Lower leg skin (tissue), 4 donors: ENCODE data around the gene ZYG11A. TPM values are rescaled to one million over a fixed set of nuclear protein-coding genes. Genes with fewer than 3 reads are reported as not detected.
"Not testable (repeated sequence)": the region's sequence is repeated elsewhere in the genome, so short reads cannot be mapped to it uniquely, and the experiment has no call there.

Experiments
- DNase-seq, 2 donors: peaks; one replicate each; pipeline ENCODE4 v3.0.0-alpha.2; 2019; ENCODE audit warnings: low spot score in 2 of 2
- H3K4me3 ChIP-seq: fragments of 200-600 bp; sonication (generic); 2 replicates; pipeline ENCODE4 v1.5.1; 2017; ENCODE audit warnings: mild to moderate bottlenecking, low read depth; ENCODE audit not compliant: poor library complexity, severe bottlenecking
- CTCF ChIP-seq, 3 donors: fragments of 450-650 bp; IDR thresholded peaks; one replicate each; pipeline ENCODE4 v1.5.1; 2016; ENCODE audit warnings: antibody characterized with exemption in 3 of 3, mild to moderate bottlenecking in 3 of 3, moderate library complexity in 2 of 3
- POLR2A ChIP-seq, 2 donors: fragments of 450-650 bp; IDR thresholded peaks; one replicate each; pipeline ENCODE4 v1.6.1; 2016 to 2017; ENCODE audit warnings: antibody characterized with exemption in 2 of 2, mild to moderate bottlenecking in 1 of 2, moderate library complexity in 1 of 2
- WGBS, 2 donors: methylation state at CpG; one replicate each; pipeline ENCODE4 v1.1.5; 2018; 5-methylcytosine and 5-hydroxymethylcytosine counted together
- intact Hi-C: fragments of 100-400 bp; cut with DNase I; formaldehyde crosslinking; loops from one replicate; pipeline ENCODE4 v1.15.0; 2023; ENCODE audit warnings: low total_unique reads
- total RNA-seq, 4 donors: library from RNA; depleted of rRNA; stranded (reverse); fragments of >200 nt; gene quantifications; one replicate each; pipeline ENCODE4 v1.1.0, GENCODE V29; 2016

Gene ZYG11A
- under 1 TPM; 0.03 to 0.25 (median 0.12) TPM for total RNA-seq

- intact Hi-C loops, result no loop called here
- no peak for TF ChIP-seq CTCF (IDR thresholded peaks at IDR 0.05)
- no peak for TF ChIP-seq POLR2A (IDR thresholded peaks at IDR 0.05)
- H3K4me3 ChIP-seq, result peak within 1 kb of the TSS; percentile 3
- 0 to 1% methylated on average over 5 to 46 of the region's 88 CpGs for WGBS, 2 donors
- no peak for DNase-seq
Observed at GRCh38 chr1:52842643-52843310, at the start of gene ZYG11A. ZYG11A (plus strand) TSS chr1:52842760; CDS start chr1:52842884, 124 bp downstream.

- intact Hi-C loops, DNase-seq, H3K4me3 ChIP-seq: not testable (repeated sequence)
- WGBS, 2 donors, result 82 to 83% methylated on average over 7 of the region's 7 CpGs
Observed at GRCh38 chr1:52793717-52794116, 48.8 kb upstream of the ZYG11A start.

- no peak for DNase-seq
- WGBS, 2 donors, result 86 to 87% methylated on average over 3 of the region's 3 CpGs
- intact Hi-C loops, result no loop called here
- TF ChIP-seq POLR2A (IDR thresholded peaks at IDR 0.05) (no peak), CTCF (IDR thresholded peaks at IDR 0.05) (no peak)
- H3K4me3 ChIP-seq, result no peak overlapping the region
Observed at GRCh38 chr1:52795464-52795863, 47.1 kb upstream of the ZYG11A start.

DNA sequence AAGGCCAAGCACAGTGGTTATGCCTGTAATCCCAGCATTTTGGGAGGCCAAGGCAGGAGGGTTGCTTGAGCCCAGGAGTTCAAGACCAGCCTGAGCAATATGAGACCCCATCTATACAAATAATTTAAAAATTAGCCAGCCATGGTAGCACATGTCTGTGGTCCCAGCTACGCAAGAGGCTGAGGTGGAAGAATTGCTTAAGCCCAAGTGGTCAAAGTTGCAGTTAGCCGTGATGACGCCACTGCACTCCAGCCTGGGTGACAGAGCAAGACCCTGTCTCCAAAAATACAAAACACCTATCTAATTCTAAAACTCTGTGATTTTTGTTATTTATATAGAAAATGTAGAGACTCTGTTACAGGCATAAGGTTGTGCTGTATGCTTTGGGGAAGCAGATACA, 44.2 kb upstream of the ZYG11A start:
- intact Hi-C loops, result no loop called here
- no peak for TF ChIP-seq POLR2A (IDR thresholded peaks at IDR 0.05)
- TF ChIP-seq CTCF (IDR thresholded peaks at IDR 0.05), result no peak
- no peak for DNase-seq
- 94 to 95% methylated on average over 3 of the region's 3 CpGs for WGBS, 2 donors
- no peak overlapping the region for H3K4me3 ChIP-seq

- intact Hi-C loops, result no loop called here
- TF ChIP-seq POLR2A (IDR thresholded peaks at IDR 0.05) (no peak), CTCF (IDR thresholded peaks at IDR 0.05) (no peak)
- H3K4me3 ChIP-seq, result no peak overlapping the region
Observed at GRCh38 chr1:52801011-52801410, 41.5 kb upstream of the ZYG11A start.

DNA sequence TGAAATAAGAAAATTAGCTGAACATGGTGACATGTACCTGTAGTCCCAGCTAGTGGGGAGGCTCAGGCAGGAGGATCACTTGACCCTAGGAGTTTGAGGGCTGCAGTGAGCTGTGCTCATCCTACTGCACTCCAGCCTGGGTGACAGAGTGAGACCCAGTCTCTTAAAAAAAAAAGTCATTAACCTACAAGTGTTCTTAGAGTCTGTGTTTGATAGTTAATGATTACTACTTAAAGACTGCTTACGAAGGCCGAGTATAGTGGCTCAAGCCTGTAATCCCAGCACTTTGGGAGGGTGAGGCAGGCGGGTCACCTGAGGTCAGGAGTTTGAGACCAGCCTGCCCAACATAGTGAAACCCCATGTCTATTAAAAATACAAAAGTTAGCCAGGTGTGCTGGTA, 38.5 kb upstream of the ZYG11A start:
- intact Hi-C loops, DNase-seq, H3K4me3 ChIP-seq: not testable (repeated sequence)
- whole genome bisulfite sequencing, 2 donors, result 98% methylated on average over 3 of the region's 3 CpGs

More at GRCh38 chr1:52801011-52801410, 41.5 kb upstream of the ZYG11A start:
- DNase-seq, result no peak

- intact Hi-C loops, result no loop called here
- no peak for TF ChIP-seq POLR2A (IDR thresholded peaks at IDR 0.05)
- TF ChIP-seq CTCF (IDR thresholded peaks at IDR 0.05), result no peak
- H3K4me3 ChIP-seq, result no peak overlapping the region
- no peak for DNase-seq
- WGBS, 2 donors, result 93 to 98% methylated on average over 2 of the region's 2 CpGs
Observed at GRCh38 chr1:52814465-52814864, 28.1 kb upstream of the ZYG11A start.

DNA sequence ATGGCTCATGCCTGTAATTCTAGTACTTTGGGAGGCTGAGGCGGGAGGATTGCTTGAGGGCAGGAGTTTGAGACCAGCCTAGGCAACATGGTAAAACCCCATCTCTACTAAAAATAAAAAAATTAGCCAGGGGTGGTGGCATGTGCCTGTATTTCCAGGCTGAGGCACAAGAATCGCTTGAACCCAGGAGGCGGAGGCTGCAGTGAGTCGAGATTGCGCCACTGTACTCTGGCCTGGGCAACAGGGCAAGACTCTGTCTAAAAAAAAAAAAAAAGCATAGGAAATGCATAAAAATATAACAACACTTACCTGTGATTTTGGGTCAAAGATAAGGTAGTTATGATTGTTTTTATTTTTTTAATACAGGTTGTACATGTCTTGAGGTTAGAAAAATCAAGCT, 21.7 kb upstream of the ZYG11A start:
- WGBS, 2 donors, result 93 to 97% methylated on average over 5 of the region's 5 CpGs
- DNase-seq, intact Hi-C loops, H3K4me3 ChIP-seq: not testable (repeated sequence)
